ENCODE results near the gene GAK. TPM values are rescaled to one million over a fixed set of nuclear protein-coding genes. Genes with fewer than 3 reads are reported as not detected.

The GAK gene
- total RNA-seq, 2 donors from 2014 or later = 104 to 121 TPM

DNA sequence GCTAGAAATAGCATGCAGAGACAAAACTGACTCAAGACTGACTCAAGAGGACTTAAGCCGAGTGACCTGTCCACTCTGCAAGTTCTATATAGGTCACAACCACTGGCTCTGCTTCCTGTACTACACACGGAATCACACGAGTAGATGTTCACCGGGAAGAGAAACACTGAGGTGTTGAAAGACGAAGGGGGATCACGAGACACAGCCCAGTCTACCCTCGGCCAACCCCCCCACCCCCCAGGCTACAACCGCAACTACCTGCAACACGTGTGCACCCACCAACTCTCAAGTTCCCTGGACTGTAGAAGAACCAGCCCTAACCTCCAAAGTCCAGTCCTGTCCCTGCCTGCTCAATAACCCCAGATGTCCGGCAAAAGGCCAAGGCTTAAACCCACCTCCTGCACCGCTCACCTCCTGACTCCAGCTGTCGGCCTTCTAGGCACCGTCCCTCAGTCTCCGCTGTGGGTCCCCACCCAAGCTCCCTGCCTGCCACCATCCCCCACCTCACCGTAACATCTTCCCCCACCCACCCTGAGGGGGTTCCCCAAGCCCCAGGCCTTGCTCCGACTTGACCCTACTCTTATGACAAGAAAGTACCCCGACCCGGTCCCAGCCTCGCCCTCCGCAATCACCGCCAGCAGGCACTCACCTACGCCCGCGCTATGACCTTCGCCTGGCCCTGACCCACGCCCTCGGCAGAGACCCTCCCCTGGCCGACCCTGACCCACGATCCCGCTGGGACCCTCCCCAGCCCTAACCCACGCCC is 739 bp downstream of the GAK start:
- Histone ChIP-seq H3K4me1 (ENCODE audit: control insufficient read depth, insufficient read depth, low read length) (peaks cover 7% of the 10 kb centered on the region), H3K4me3 (ENCODE audit: low read length) (peak overlapping the region; percentile 99), H3K9ac (ENCODE audit: extremely low read depth, low read length, poor library complexity, severe bottlenecking) (peak overlapping the region; percentile 81), H3K36me3 (ENCODE audit: control insufficient read depth, insufficient read depth, low read length) (peaks cover 1% of the 10 kb centered on the region), H3K27ac (ENCODE audit: low read depth, low read length) (peak overlapping the region; percentile 36), H3K27me3 (ENCODE audit: control insufficient read depth, insufficient read depth, low read length, poor library complexity, severe bottlenecking) (peaks cover 18% of the 10 kb centered on the region), H3K9me3 (ENCODE audit: control insufficient read depth, low read length) (no peaks in the 10 kb centered on the region)
- H3K27me3 Mint-ChIP-seq (ENCODE audit: insufficient read depth) = peaks cover 2% of the 10 kb centered on the region
- DNase-seq = no peak
- no peaks in the 10 kb centered on the region for H3K36me3 Mint-ChIP-seq (ENCODE audit: low read depth)
- peak overlapping the region; percentile 96 for H3K4me3 Mint-ChIP-seq
- no peak for TF ChIP-seq CTCF (conservative IDR thresholded peaks at IDR 0.05)
- H3K9me3 Mint-ChIP-seq = no peaks in the 10 kb centered on the region
- WGBS, 2 experiments (ENCODE audit: insufficient coverage in 1 of 2, insufficient read length in 1 of 2) = 13 to 18% methylated on average over 15 to 30 of the region's 31 CpGs
- peaks cover 19% of the 10 kb centered on the region for H3K4me1 Mint-ChIP-seq
- H3K27ac Mint-ChIP-seq = peak overlapping the region; percentile 95

DNA sequence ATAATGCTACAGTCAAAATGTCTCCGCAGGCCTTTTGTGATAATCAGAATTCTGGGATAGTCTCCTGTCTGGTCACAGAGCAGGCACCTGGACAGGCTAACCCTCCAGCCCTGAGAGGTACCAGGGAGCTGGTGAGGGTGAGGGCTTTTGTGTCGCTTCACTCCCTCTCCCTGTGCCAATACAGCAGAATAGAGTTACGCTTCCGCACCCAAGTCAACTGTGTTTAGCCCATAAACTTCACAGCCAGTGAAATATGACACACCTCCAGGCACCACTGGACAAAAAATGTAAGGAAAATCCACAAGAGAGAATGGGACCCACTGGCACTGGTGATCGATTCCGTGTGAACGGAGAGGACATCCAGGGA is 1.3 kb downstream of the GAK start:
- Histone ChIP-seq H3K4me3 (ENCODE audit: low read length) (peak overlapping the region; percentile 99), H3K9me3 (ENCODE audit: control insufficient read depth, low read length) (no peaks in the 10 kb centered on the region), H3K27me3 (ENCODE audit: control insufficient read depth, insufficient read depth, low read length, poor library complexity, severe bottlenecking) (peaks cover 18% of the 10 kb centered on the region), H3K36me3 (ENCODE audit: control insufficient read depth, insufficient read depth, low read length) (peaks cover 6% of the 10 kb centered on the region), H3K9ac (ENCODE audit: extremely low read depth, low read length, poor library complexity, severe bottlenecking) (peak overlapping the region; percentile 81), H3K27ac (ENCODE audit: low read depth, low read length) (no peak overlapping the region), H3K4me1 (ENCODE audit: control insufficient read depth, insufficient read depth, low read length) (peaks cover 7% of the 10 kb centered on the region)
- Mint-ChIP-seq H3K27me3 (ENCODE audit: insufficient read depth) (peaks cover 2% of the 10 kb centered on the region), H3K27ac (peak overlapping the region; percentile 95), H3K4me3 (peak overlapping the region; percentile 96), H3K4me1 (peaks cover 24% of the 10 kb centered on the region), H3K36me3 (ENCODE audit: low read depth) (no peaks in the 10 kb centered on the region), H3K9me3 (no peaks in the 10 kb centered on the region)
- no peak for TF ChIP-seq CTCF (conservative IDR thresholded peaks at IDR 0.05)
- DNase-seq = peak; percentile 22
- 85 to 92% methylated on average over 6 to 7 of the region's 7 CpGs for WGBS, 2 experiments (ENCODE audit: insufficient coverage in 1 of 2, insufficient read length in 1 of 2)

DNA sequence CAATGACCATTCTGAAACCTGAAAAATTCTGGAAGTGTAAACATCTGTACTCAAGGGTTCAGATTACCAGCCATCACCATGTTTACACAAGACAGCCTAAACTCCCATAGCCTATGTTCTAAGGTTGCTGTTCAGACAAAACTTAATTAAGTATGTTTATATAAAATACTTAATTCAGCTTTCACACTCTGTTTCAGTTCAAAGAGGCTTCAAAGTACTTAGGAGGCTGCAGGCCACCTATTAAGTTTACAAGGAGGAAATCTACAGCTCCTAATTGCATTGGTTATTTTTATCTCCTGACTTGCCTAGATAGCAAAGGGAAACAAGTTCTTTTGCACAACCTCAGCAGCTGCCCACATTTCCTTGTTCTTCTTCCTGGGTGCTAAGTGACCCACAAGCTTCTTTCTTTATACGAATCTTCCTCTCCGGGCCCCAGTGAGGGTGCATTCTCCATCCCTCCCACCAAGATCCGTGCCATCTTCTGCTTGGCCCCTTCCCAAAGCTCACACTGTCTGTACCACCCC is 2.0 kb downstream of the GAK start:
- 81 to 86% methylated on average over 3 of the region's 3 CpGs for WGBS, 2 experiments (ENCODE audit: insufficient coverage in 1 of 2, insufficient read length in 1 of 2)
- H3K36me3 ChIP-seq (ENCODE audit: control insufficient read depth, insufficient read depth, low read length) = peaks cover 6% of the 10 kb centered on the region
- H3K9me3 ChIP-seq (ENCODE audit: control insufficient read depth, low read length) = no peaks in the 10 kb centered on the region
- peak overlapping the region; percentile 99 for H3K4me3 ChIP-seq (ENCODE audit: low read length)
- Mint-ChIP-seq H3K36me3 (ENCODE audit: low read depth) (no peaks in the 10 kb centered on the region), H3K4me3 (peak overlapping the region; percentile 96), H3K9me3 (no peaks in the 10 kb centered on the region), H3K27ac (no peak overlapping the region), H3K4me1 (peaks cover 28% of the 10 kb centered on the region), H3K27me3 (ENCODE audit: insufficient read depth) (peaks cover 2% of the 10 kb centered on the region)
- no peak overlapping the region for H3K9ac ChIP-seq (ENCODE audit: extremely low read depth, low read length, poor library complexity, severe bottlenecking)
- DNase-seq = peak; percentile 36
- H3K27me3 ChIP-seq (ENCODE audit: control insufficient read depth, insufficient read depth, low read length, poor library complexity, severe bottlenecking) = peaks cover 12% of the 10 kb centered on the region
- no peak for TF ChIP-seq CTCF (conservative IDR thresholded peaks at IDR 0.05)
- H3K27ac ChIP-seq (ENCODE audit: low read depth, low read length) = no peak overlapping the region
- H3K4me1 ChIP-seq (ENCODE audit: control insufficient read depth, insufficient read depth, low read length) = peaks cover 7% of the 10 kb centered on the region
